Measurements from ENCODE around the gene OR52W1. TPM values are rescaled to one million over a fixed set of nuclear protein-coding genes. Genes with fewer than 3 reads are reported as not detected.

OR52W1 gene
- total RNA-seq, 1 donor = not detected

GRCh38 chr11:6206456-6207180 is 7.6 kb downstream of the OR52W1 start:
- H3K4me2 ChIP-seq (ENCODE audit: insufficient read depth, low read length) = no peak overlapping the region
- TF ChIP-seq, protein P1, sequence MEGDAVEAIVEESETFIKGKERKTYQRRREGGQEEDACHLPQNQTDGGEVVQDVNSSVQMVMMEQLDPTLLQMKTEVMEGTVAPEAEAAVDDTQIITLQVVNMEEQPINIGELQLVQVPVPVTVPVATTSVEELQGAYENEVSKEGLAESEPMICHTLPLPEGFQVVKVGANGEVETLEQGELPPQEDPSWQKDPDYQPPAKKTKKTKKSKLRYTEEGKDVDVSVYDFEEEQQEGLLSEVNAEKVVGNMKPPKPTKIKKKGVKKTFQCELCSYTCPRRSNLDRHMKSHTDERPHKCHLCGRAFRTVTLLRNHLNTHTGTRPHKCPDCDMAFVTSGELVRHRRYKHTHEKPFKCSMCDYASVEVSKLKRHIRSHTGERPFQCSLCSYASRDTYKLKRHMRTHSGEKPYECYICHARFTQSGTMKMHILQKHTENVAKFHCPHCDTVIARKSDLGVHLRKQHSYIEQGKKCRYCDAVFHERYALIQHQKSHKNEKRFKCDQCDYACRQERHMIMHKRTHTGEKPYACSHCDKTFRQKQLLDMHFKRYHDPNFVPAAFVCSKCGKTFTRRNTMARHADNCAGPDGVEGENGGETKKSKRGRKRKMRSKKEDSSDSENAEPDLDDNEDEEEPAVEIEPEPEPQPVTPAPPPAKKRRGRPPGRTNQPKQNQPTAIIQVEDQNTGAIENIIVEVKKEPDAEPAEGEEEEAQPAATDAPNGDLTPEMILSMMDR (IDR thresholded peaks at IDR 0.05; ENCODE audit: extremely low read depth, low read depth, low read length) = no peak
- peaks cover 3% of the 10 kb centered on the region for H4K20me1 ChIP-seq (ENCODE audit: insufficient read depth, low read length)
- no peaks in the 10 kb centered on the region for H3K27me3 ChIP-seq (ENCODE audit: insufficient read depth, low read length)
- peaks cover 20% of the 10 kb centered on the region for H3K36me3 ChIP-seq (ENCODE audit: insufficient read depth, low read length)
- H3K9me3 ChIP-seq (ENCODE audit: low read depth, low read length) = no peaks in the 10 kb centered on the region
- no peaks in the 10 kb centered on the region for H3K4me1 ChIP-seq (ENCODE audit: insufficient read depth, low read length)
- no peaks in the 10 kb centered on the region for H3K79me2 ChIP-seq (ENCODE audit: insufficient read depth, low read length)
- H3K4me3 ChIP-seq (ENCODE audit: insufficient read depth, low read length) = no peak overlapping the region
- DNase-seq (ENCODE audit: insufficient read length, low spot score, missing footprints) = no peak
- H3K27ac ChIP-seq (ENCODE audit: low read depth, low read length) = no peak overlapping the region
- no peak overlapping the region for H2AFZ ChIP-seq (ENCODE audit: low read length)

DNA sequence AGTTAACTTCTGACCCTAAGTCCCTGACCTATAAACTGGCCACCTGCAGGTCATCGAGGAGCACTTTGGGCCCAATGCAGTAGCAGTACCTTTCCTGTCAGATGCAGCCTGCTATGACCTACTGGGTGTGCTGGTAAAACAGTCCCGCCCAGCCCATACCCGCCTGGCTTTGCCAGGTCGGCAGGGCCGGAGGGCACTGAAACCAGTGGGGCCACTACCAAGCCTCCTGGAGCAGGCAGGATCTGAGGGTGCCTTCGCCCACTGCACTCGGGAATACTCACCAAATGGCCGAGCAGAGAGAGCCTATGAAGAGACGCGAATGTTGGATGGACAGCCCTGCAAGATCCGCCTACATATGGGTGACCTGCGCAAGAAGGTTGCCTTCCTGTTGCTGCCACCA is 10.8 kb downstream of the OR52W1 start:
- no peak overlapping the region for H3K4me3 ChIP-seq (ENCODE audit: insufficient read depth, low read length)
- H3K36me3 ChIP-seq (ENCODE audit: insufficient read depth, low read length) = peaks cover 35% of the 10 kb centered on the region
- no peak overlapping the region for H3K27ac ChIP-seq (ENCODE audit: low read depth, low read length)
- H3K27me3 ChIP-seq (ENCODE audit: insufficient read depth, low read length) = no peaks in the 10 kb centered on the region
- H3K4me1 ChIP-seq (ENCODE audit: insufficient read depth, low read length) = no peaks in the 10 kb centered on the region
- DNase-seq (ENCODE audit: insufficient read length, low spot score, missing footprints) = no peak
- H2AFZ ChIP-seq (ENCODE audit: low read length) = no peak overlapping the region
- H3K9me3 ChIP-seq (ENCODE audit: low read depth, low read length) = no peaks in the 10 kb centered on the region
- TF ChIP-seq, protein P1 (IDR thresholded peaks at IDR 0.05; ENCODE audit: extremely low read depth, low read depth, low read length) = no peak
- H3K79me2 ChIP-seq (ENCODE audit: insufficient read depth, low read length) = no peaks in the 10 kb centered on the region
- H4K20me1 ChIP-seq (ENCODE audit: insufficient read depth, low read length) = peaks cover 3% of the 10 kb centered on the region
- H3K4me2 ChIP-seq (ENCODE audit: insufficient read depth, low read length) = no peak overlapping the region

- no peaks in the 10 kb centered on the region for H3K4me1 ChIP-seq (ENCODE audit: insufficient read depth, low read length)
- H4K20me1 ChIP-seq (ENCODE audit: insufficient read depth, low read length) = peaks cover under 1% of the 10 kb centered on the region
- H3K4me2 ChIP-seq (ENCODE audit: insufficient read depth, low read length) = no peak overlapping the region
- no peak overlapping the region for H3K4me3 ChIP-seq (ENCODE audit: insufficient read depth, low read length)
- H2AFZ ChIP-seq (ENCODE audit: low read length) = no peak overlapping the region
- peaks cover 35% of the 10 kb centered on the region for H3K36me3 ChIP-seq (ENCODE audit: insufficient read depth, low read length)
- no peak for DNase-seq (ENCODE audit: insufficient read length, low spot score, missing footprints)
- H3K27me3 ChIP-seq (ENCODE audit: insufficient read depth, low read length) = no peaks in the 10 kb centered on the region
- TF ChIP-seq, protein P1 (IDR thresholded peaks at IDR 0.05; ENCODE audit: extremely low read depth, low read depth, low read length) = no peak
- no peaks in the 10 kb centered on the region for H3K79me2 ChIP-seq (ENCODE audit: insufficient read depth, low read length)
- no peak overlapping the region for H3K27ac ChIP-seq (ENCODE audit: low read depth, low read length)
- H3K9me3 ChIP-seq (ENCODE audit: low read depth, low read length) = no peaks in the 10 kb centered on the region
Measured at GRCh38 chr11:6210274-6210955, 11.4 kb downstream of the OR52W1 start.

DNA sequence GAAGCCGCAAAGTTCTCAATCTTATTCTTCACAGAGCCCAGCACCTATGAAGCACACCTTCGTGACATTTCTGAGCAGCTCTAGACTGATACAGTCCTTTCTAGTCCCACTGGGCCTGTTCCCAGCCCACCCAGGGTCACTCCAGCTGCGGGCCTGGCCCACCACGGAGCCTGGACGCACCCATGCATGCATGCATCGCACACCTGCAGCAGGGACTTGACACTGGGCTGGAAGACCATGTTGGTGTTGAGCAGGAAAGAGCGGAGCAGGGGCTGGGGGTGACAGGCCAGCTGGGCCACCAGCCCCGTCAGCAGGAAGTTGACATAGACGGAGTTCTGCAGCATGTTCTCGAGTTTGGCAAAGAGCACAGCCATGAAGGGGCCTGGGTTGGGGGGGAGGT is 15.5 kb downstream of the OR52W1 start:
- Histone ChIP-seq H4K20me1 (ENCODE audit: insufficient read depth, low read length) (peaks cover 8% of the 10 kb centered on the region), H3K4me2 (ENCODE audit: insufficient read depth, low read length) (no peak overlapping the region), H3K79me2 (ENCODE audit: insufficient read depth, low read length) (peaks cover 6% of the 10 kb centered on the region), H2AFZ (ENCODE audit: low read length) (no peak overlapping the region), H3K4me3 (ENCODE audit: insufficient read depth, low read length) (no peak overlapping the region), H3K4me1 (ENCODE audit: insufficient read depth, low read length) (peaks cover 6% of the 10 kb centered on the region), H3K9me3 (ENCODE audit: low read depth, low read length) (no peaks in the 10 kb centered on the region), H3K27me3 (ENCODE audit: insufficient read depth, low read length) (no peaks in the 10 kb centered on the region), H3K36me3 (ENCODE audit: insufficient read depth, low read length) (peaks cover 57% of the 10 kb centered on the region), H3K27ac (ENCODE audit: low read depth, low read length) (no peak overlapping the region)
- no peak for DNase-seq (ENCODE audit: insufficient read length, low spot score, missing footprints)
- TF ChIP-seq, protein P1 (IDR thresholded peaks at IDR 0.05; ENCODE audit: extremely low read depth, low read depth, low read length) = no peak
